Spleen (tissue), 11 donors: Measurements from ENCODE around the gene CAMK2G. TPM values are rescaled to one million over a fixed set of nuclear protein-coding genes. Genes with fewer than 3 reads are reported as not detected.

Experiments
- DNase-seq: peaks from one replicate; pipeline ENCODE4 v3.0.0-alpha.2; 2020
- H3K27ac ChIP-seq, 8 donors: fragments of 200-600 bp; sonication (generic) in 7 of 8; 1 replicate in 4 of 8; 2 replicates in 4 of 8; pipeline versions ENCODE4 v1.5.0 to v1.8.0; 2016 to 2021; ENCODE audit warnings: inconsistent platforms in 4 of 8, mild to moderate bottlenecking in 4 of 8, moderate library complexity in 1 of 8
- H3K27me3 ChIP-seq, 7 donors: fragments of 200-600 bp; sonication (generic) in 6 of 7; replicated peaks in 1 of 7; 1 replicate in 4 of 7; 2 replicates in 3 of 7; pipeline versions ENCODE4 v1.5.0 to v1.8.0; 2016 to 2021; ENCODE audit warnings: inconsistent platforms in 3 of 7, mild to moderate bottlenecking in 1 of 7
- H3K36me3 ChIP-seq, 6 donors: fragments of 200-600 bp; sonication (generic) in 5 of 6; 1 replicate in 4 of 6; 2 replicates in 2 of 6; pipeline versions ENCODE4 v1.5.0 to v1.8.0; 2016 to 2021; ENCODE audit warnings: inconsistent platforms in 2 of 6
- H3K4me1 ChIP-seq, 6 donors: fragments of 200-600 bp; sonication (generic) in 5 of 6; 1 replicate in 3 of 6; 2 replicates in 3 of 6; pipeline versions ENCODE4 v1.5.0 to v1.8.0; 2016 to 2021; ENCODE audit warnings: inconsistent platforms in 3 of 6
- H3K4me3 ChIP-seq, 8 donors: fragments of 200-600 bp; sonication (generic) in 7 of 8; 1 replicate in 4 of 8; 2 replicates in 4 of 8; pipeline versions ENCODE4 v1.5.0 to v1.8.0; 2016 to 2021; ENCODE audit warnings: inconsistent platforms in 4 of 8, mild to moderate bottlenecking in 4 of 8, moderate library complexity in 2 of 8
- H3K9me3 ChIP-seq, 8 donors: fragments of 200-600 bp; sonication (generic) in 7 of 8; 1 replicate in 4 of 8; 2 replicates in 4 of 8; pipeline versions ENCODE4 v1.5.0 to v1.8.0; 2016 to 2021; ENCODE audit warnings: inconsistent platforms in 4 of 8
- POLR2A ChIP-seq, 3 donors: fragments of 450-650 bp; IDR thresholded peaks; one replicate each; pipeline ENCODE4 v1.5.1; 2017; ENCODE audit warnings: antibody characterized with exemption in 3 of 3, mild to moderate bottlenecking in 1 of 3
- POLR2AphosphoS5 ChIP-seq, 3 donors: sonication (generic); formaldehyde crosslinking; IDR thresholded peaks; one replicate each; pipeline ENCODE4 v1.5.1; 2017; ENCODE audit warnings: antibody characterized with exemption in 3 of 3
- WGBS, 5 donors: extraction: QIAGEN DNeasy Blood & Tissue Kit in 3 of 5; methylation state at CpG; one replicate each; pipeline versions ENCODE4 v1.1.5 to v1.1.7; 2013 to 2018; 5-methylcytosine and 5-hydroxymethylcytosine counted together
- intact Hi-C: fragments of 100-400 bp; cut with DNase I; formaldehyde crosslinking; loops from one replicate; pipeline ENCODE4 v1.15.0; 2023; ENCODE audit warnings: low total_unique reads
- polyA plus RNA-seq, 3 donors: library from polyadenylated mRNA; stranded (reverse); fragments of 200-250 nt; gene quantifications; one replicate each; pipeline ENCODE4 v1.2.1, GENCODE V29; 2013
- total RNA-seq, 7 donors: library from RNA; depleted of rRNA in 3 of 7; stranded (reverse); fragments of >200 nt in 3 of 7; fragmentation: NEBNext Ultra II Directional in 4 of 7; extraction: Animal tissue kit (Norgen Biotek cat#: 25700) in 4 of 7; gene quantifications; one replicate each; pipeline versions ENCODE4 v1.1.0 to v1.2.1, GENCODE V29; 2016 to 2021
- TF ChIP-seq, protein P1 (sequence below), 11 experiments: fragments of 200-600 bp in 7 of 11; fragments of 450-650 bp in 4 of 11; sonication (generic) in 4 of 11; IDR thresholded peaks in 8 of 11; conservative IDR thresholded peaks in 3 of 11; 1 replicate in 7 of 11; 2 replicates in 4 of 11; pipeline versions ENCODE4 v1.4.0 to v1.8.0; 2016 to 2021; ENCODE audit warnings: antibody characterized with exemption in 11 of 11, inconsistent platforms in 4 of 11, mild to moderate bottlenecking in 1 of 11
- donor health status: healthy with polysubstance abuse.
- donor health status: DM: no; HTN: no; CAD: no; lungs with moderate emphysema.
- donor health status: DM: no; HTN: no; CAD: no.
- donor health status: Bipolar disorder and iron deficiency.
- donor health status: healthy.
- donor health status: DM: no; HTN: no; CAD: no.
- donor health status: DM: yes; HTN: yes; CAD: no.

CAMK2G gene
- total and polyA plus RNA-seq, 10 donors = 10.4 to 55.2 (median 43.9) TPM

DNA sequence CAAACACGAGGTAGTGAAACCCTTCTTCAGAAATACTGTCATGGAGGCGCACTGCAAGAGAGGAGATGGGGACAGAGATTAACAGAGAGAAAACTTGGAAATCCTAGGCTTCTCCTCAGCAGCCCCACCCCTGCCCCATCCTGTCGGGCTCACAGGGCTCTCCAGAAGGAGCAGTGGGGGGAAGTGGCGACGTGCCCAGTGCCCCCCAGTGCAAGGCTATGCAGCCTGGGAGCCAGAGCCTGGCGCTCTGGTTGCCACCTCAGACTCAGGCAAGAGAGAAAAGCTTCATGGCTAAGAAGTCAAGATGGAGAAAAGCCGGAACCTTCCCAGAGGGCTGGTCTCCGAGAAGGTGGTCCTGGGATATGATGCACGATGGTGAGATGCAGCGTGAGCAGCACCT lies 21.2 kb downstream of the CAMK2G start:
- H3K4me1 ChIP-seq = peaks cover 12 to 65% (median 25%) of the 10 kb centered on the region in 6 donors
- H3K36me3 ChIP-seq = peaks cover 0 to 94% (median 40%) of the 10 kb centered on the region in 6 donors
- no peak for DNase-seq

DNA sequence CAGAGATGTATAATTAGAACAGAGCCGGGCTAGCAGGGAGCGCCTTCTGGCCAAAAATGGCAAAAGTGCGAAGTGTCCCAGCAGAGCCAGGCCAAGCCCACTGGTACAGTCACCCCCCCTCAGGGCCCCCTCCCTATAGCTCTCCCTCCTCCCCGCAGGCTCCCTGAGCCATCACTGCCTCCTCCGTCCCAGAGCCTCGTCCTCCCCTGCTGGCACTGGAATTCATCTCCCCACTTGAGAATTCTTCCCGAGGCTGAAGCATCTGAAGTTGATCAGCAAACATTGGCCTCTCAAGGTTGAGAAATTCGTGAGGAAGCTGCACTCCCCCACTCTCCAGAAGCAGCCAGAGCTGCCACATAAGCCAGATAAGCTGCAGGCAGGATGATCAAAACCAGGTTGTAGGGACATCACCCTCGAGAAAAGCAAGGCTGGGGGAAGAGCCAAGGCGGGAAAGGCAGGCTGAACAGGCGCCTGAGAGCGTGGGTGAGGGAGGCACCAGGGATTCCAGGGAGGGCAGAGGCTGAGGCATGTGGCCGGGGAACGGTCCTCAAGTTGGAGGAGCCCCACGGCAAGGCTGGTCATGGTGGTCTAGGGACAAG lies 23.4 kb downstream of the CAMK2G start:
- peak; percentile 9 to 56 (median 45) for TF ChIP-seq POLR2AphosphoS5 (IDR thresholded peaks at IDR 0.05)
- TF ChIP-seq, protein P1, sequence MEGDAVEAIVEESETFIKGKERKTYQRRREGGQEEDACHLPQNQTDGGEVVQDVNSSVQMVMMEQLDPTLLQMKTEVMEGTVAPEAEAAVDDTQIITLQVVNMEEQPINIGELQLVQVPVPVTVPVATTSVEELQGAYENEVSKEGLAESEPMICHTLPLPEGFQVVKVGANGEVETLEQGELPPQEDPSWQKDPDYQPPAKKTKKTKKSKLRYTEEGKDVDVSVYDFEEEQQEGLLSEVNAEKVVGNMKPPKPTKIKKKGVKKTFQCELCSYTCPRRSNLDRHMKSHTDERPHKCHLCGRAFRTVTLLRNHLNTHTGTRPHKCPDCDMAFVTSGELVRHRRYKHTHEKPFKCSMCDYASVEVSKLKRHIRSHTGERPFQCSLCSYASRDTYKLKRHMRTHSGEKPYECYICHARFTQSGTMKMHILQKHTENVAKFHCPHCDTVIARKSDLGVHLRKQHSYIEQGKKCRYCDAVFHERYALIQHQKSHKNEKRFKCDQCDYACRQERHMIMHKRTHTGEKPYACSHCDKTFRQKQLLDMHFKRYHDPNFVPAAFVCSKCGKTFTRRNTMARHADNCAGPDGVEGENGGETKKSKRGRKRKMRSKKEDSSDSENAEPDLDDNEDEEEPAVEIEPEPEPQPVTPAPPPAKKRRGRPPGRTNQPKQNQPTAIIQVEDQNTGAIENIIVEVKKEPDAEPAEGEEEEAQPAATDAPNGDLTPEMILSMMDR (IDR thresholded peaks at IDR 0.05 in 8 of 11, conservative IDR thresholded peaks at IDR 0.05 in 3 of 11) = no peak
- H3K9me3 ChIP-seq = no peaks in the 10 kb centered on the region
- 66 to 80% (median 73%) methylated on average over 15 of the region's 15 CpGs for whole genome bisulfite sequencing, 5 donors
- peaks cover 12 to 44% (median 25%) of the 10 kb centered on the region in 6 donors for H3K4me1 ChIP-seq
- H3K4me3 ChIP-seq = no peak overlapping the region
- DNase-seq = no peak
- intact Hi-C loops = no loop called here
- H3K27ac ChIP-seq = peak overlapping the region in 6 of 8 donors; percentile 15 to 74 (median 64)
- peaks cover 0 to 94% (median 54%) of the 10 kb centered on the region in 6 donors for H3K36me3 ChIP-seq
- H3K27me3 ChIP-seq = no peaks in the 10 kb centered on the region

More for the DNA sequence above, 21.2 kb downstream of the CAMK2G start:
- no peaks in the 10 kb centered on the region for H3K9me3 ChIP-seq
- intact Hi-C loops = no loop called here
- 79 to 93% (median 91%) methylated on average over 10 of the region's 10 CpGs for WGBS, 5 donors
- TF ChIP-seq, protein P1 (IDR thresholded peaks at IDR 0.05 in 8 of 11, conservative IDR thresholded peaks at IDR 0.05 in 3 of 11) = no peak
- TF ChIP-seq POLR2A (IDR thresholded peaks at IDR 0.05) (no peak), POLR2AphosphoS5 (IDR thresholded peaks at IDR 0.05) (no peak)
- H3K4me3 ChIP-seq = no peak overlapping the region
- no peak overlapping the region for H3K27ac ChIP-seq
- H3K27me3 ChIP-seq = no peaks in the 10 kb centered on the region

DNA sequence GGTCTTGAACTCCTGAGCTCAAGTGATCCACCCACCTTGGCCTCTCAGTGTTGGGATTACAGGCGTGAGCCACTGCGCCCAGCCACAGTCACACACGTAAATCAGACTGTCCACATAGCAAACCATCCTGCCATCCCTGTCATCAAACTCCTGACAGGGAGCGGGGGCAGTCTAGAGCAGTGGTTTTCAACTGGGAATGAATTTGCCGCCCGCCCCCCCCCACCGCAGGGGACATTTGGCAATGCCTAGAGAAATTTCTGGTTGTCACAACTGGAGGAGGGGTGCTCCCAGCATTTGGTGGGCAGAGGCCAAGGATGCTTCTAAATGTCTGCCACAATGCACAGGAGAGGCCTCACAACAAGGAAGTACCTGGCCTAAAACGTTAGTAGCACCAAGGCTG lies 24.1 kb downstream of the CAMK2G start:
- intact Hi-C loops = no loop called here
- Histone ChIP-seq H3K27me3 (no peaks in the 10 kb centered on the region), H3K36me3 (peaks cover 0 to 94% (median 50%) of the 10 kb centered on the region in 6 donors), H3K27ac (peak overlapping the region in 7 of 8 donors; percentile 15 to 74 (median 60)), H3K4me3 (no peak overlapping the region), H3K4me1 (peaks cover 12 to 39% (median 25%) of the 10 kb centered on the region in 6 donors), H3K9me3 (no peaks in the 10 kb centered on the region)
- 74 to 87% (median 76%) methylated on average over 5 to 8 of the region's 8 CpGs for WGBS, 5 donors
- no peak for DNase-seq
- TF ChIP-seq, protein P1 (IDR thresholded peaks at IDR 0.05 in 8 of 11, conservative IDR thresholded peaks at IDR 0.05 in 3 of 11) = no peak
- no peak for TF ChIP-seq POLR2AphosphoS5 (IDR thresholded peaks at IDR 0.05)
- TF ChIP-seq POLR2A (IDR thresholded peaks at IDR 0.05) = no peak

DNA sequence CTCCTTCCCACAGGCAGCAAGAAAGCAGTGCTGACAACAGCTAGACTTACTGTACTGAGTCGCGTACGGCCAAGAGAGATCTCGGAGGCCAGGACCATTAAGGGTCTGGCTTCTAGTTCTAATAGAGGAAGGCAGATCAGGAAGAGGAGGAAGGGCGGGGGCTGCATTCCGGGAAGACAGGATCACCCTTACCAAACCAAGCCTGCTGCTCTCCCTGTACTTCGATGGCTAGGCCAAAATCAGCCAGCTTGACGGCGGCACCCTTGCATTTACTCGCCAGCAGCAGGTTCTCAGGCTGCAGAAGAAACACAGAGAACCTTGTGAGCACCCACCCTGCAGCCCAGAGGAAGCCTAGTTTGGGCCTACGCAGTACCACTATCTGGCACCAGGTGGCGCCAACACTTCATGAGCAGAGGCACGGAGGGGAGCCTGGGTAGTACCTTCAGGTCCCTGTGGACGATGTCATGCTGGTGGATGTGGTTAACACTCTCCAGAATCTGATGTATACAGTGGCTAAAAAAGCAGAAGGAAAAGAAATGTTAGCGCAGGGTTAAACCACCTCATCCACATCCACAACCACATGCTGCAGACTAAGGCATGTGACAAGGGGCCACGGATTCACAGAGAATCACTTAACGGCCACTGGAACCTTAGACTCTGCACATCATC lies 25.4 kb downstream of the CAMK2G start:
- intact Hi-C loops = loop anchor here (5.0 kb wide), 1 partner anchor 33 kb away; no protein-coding TSS in a partner anchor
- TF ChIP-seq, protein P1 (IDR thresholded peaks at IDR 0.05 in 8 of 11, conservative IDR thresholded peaks at IDR 0.05 in 3 of 11) = peak; percentile 99 to 100 (median 100)
- peak; percentile 35 to 81 (median 70) for TF ChIP-seq POLR2AphosphoS5 (IDR thresholded peaks at IDR 0.05)
- no peak for TF ChIP-seq POLR2A (IDR thresholded peaks at IDR 0.05)
- WGBS, 5 donors = 26 to 39% (median 30%) methylated on average over 17 of the region's 17 CpGs
- DNase-seq = peak; percentile 96
- Histone ChIP-seq H3K4me3 (peak overlapping the region in 1 of 8 donors; percentile 27), H3K4me1 (peaks cover 12 to 40% (median 25%) of the 10 kb centered on the region in 6 donors), H3K27me3 (no peaks in the 10 kb centered on the region), H3K36me3 (peaks cover 0 to 94% (median 48%) of the 10 kb centered on the region in 6 donors), H3K9me3 (no peaks in the 10 kb centered on the region), H3K27ac (peak overlapping the region in 7 of 8 donors; percentile 16 to 74 (median 60))
